DOHH2 (cell line): ENCODE results near the gene WDFY4.

Experiments
- H3F3A ChIP-seq: fragments of 200-600 bp; sonication (generic), shearing (Covaris generic); 2 replicates; pipeline ENCODE4 v1.6.0; 2016; ENCODE audit warnings: antibody characterized with exemption, mild to moderate bottlenecking; ENCODE audit not compliant: control insufficient read depth, insufficient read depth
- H3K27ac ChIP-seq: fragments of 200-600 bp; sonication (generic); 2 replicates; pipeline ENCODE4 v1.5.1; 2014; ENCODE audit warnings: low read depth, mild to moderate bottlenecking, low read length, moderate library complexity
- H3K27me3 ChIP-seq: fragments of 200-600 bp; sonication (generic); 2 replicates; pipeline ENCODE4 v1.6.1; 2014; ENCODE audit warnings: mild to moderate bottlenecking, low read length, mixed read lengths; ENCODE audit not compliant: control insufficient read depth
- H3K36me3 ChIP-seq: fragments of 200-600 bp; sonication (generic); 2 replicates; pipeline ENCODE4 v1.6.1; 2014; ENCODE audit warnings: mild to moderate bottlenecking, low read length, moderate library complexity, mixed read lengths; ENCODE audit not compliant: control insufficient read depth
- H3K4me1 ChIP-seq: fragments of 200-600 bp; sonication (generic); 2 replicates; pipeline ENCODE4 v1.6.1; 2014; ENCODE audit warnings: mild to moderate bottlenecking, low read length, mixed read lengths; ENCODE audit not compliant: control insufficient read depth
- H3K4me2 ChIP-seq: fragments of 200-600 bp; sonication (generic); 2 replicates; pipeline ENCODE4 v1.6.0; 2014; ENCODE audit warnings: mild to moderate bottlenecking, low read length, moderate library complexity
- H3K4me3 ChIP-seq: fragments of 200-600 bp; sonication (generic); 2 replicates; pipeline ENCODE4 v1.5.1; 2014; ENCODE audit warnings: mild to moderate bottlenecking, low read length, mixed read lengths
- H3K79me2 ChIP-seq: fragments of 200-600 bp; sonication (generic); 2 replicates; pipeline ENCODE4 v1.6.1; 2014; ENCODE audit warnings: mild to moderate bottlenecking, low read length, mixed read lengths; ENCODE audit not compliant: control insufficient read depth
- H3K9me2 ChIP-seq: fragments of 200-600 bp; sonication (generic); replicated peaks from 2 replicates; pipeline ENCODE4 v1.6.1; 2014; ENCODE audit warnings: mild to moderate bottlenecking, low read length, mixed read lengths; ENCODE audit not compliant: control insufficient read depth
- H3K9me3 ChIP-seq: fragments of 200-600 bp; sonication (generic); 2 replicates; pipeline ENCODE4 v1.6.1; 2014; ENCODE audit warnings: antibody characterized with exemption, low read length, mixed read lengths; ENCODE audit not compliant: control insufficient read depth, insufficient read depth
- H4K20me1 ChIP-seq: fragments of 200-600 bp; sonication (generic); 2 replicates; pipeline ENCODE4 v1.6.0; 2014; ENCODE audit warnings: low read depth, mild to moderate bottlenecking, antibody characterized with exemption, low read length, moderate library complexity; ENCODE audit not compliant: control insufficient read depth, insufficient read depth
- EZH2phosphoT487 ChIP-seq: fragments of 200-600 bp; sonication (generic); IDR thresholded peaks from 2 replicates; pipeline ENCODE4 v1.6.1; 2017; ENCODE audit warnings: borderline replicate concordance, mild to moderate bottlenecking, antibody characterized with exemption, low read length, moderate library complexity, mixed read lengths
- TF ChIP-seq, protein P1 (sequence below): fragments of 200-600 bp; sonication (generic); IDR thresholded peaks from one replicate; pipeline ENCODE4 v1.5.1; 2014; ENCODE audit warnings: antibody characterized with exemption, mild to moderate bottlenecking, low read depth, low read length; ENCODE audit not compliant: poor library complexity, severe bottlenecking

Gene WDFY4

DNA sequence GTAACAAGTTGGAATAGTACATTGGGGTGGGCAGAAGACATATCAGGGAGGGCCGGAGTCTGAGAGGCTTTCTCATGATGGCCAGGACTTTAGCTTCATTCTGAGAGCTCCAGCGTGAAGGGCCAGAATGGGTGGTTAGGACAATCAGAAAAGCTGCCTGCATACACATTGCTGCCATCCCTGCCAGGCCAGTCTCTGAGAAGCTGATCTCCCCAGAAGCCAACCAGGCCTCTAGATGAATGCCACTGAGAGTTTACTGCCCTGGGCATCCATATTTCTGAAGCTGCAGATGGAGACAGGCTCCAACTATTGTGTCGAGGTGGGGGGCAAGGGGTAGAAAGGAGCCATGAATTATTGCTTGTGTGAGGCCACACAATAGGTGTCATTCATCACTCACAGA, 47.8 kb upstream of the WDFY4 start:
- H3K36me3 ChIP-seq = no peaks in the 10 kb centered on the region
- H3F3A ChIP-seq = no peaks in the 10 kb centered on the region
- TF ChIP-seq EZH2phosphoT487 = no peak
- TF ChIP-seq, protein P1, sequence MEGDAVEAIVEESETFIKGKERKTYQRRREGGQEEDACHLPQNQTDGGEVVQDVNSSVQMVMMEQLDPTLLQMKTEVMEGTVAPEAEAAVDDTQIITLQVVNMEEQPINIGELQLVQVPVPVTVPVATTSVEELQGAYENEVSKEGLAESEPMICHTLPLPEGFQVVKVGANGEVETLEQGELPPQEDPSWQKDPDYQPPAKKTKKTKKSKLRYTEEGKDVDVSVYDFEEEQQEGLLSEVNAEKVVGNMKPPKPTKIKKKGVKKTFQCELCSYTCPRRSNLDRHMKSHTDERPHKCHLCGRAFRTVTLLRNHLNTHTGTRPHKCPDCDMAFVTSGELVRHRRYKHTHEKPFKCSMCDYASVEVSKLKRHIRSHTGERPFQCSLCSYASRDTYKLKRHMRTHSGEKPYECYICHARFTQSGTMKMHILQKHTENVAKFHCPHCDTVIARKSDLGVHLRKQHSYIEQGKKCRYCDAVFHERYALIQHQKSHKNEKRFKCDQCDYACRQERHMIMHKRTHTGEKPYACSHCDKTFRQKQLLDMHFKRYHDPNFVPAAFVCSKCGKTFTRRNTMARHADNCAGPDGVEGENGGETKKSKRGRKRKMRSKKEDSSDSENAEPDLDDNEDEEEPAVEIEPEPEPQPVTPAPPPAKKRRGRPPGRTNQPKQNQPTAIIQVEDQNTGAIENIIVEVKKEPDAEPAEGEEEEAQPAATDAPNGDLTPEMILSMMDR = no peak

DNA sequence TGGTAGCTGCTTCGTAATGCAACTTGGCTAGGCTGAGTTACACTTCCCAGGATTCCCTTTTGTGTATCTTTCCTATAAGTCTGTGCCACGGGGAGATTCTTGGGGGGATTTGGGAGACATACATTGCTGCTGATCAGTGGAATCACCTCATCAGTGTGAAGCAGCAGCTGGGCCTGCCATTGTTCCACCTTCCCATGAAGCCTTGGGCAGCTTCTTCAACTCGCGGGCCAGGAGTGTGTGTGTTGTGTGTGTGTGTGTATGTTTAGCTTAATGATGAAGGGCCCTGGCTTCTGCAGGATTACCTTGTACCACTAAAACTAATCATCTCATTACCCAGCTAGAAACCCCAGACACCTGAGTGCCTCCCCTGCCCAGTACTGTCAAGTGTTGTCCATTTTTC, 46.5 kb upstream of the WDFY4 start:
- Histone ChIP-seq H3K27me3 (peaks cover 41% of the 10 kb centered on the region), H3K9me2 (no peaks in the 10 kb centered on the region), H3K27ac (no peak overlapping the region), H3F3A (no peaks in the 10 kb centered on the region), H3K4me3 (no peak overlapping the region), H3K36me3 (no peaks in the 10 kb centered on the region), H3K79me2 (no peaks in the 10 kb centered on the region), H3K4me1 (peaks cover 10% of the 10 kb centered on the region), H4K20me1 (no peaks in the 10 kb centered on the region), H3K4me2 (no peak overlapping the region), H3K9me3 (no peaks in the 10 kb centered on the region; the same call in 1 of the 2 replicates)
- no peak for TF ChIP-seq EZH2phosphoT487
- TF ChIP-seq, protein P1 = no peak

More for the DNA sequence above, 47.8 kb upstream of the WDFY4 start:
- Histone ChIP-seq H3K4me2 (no peak overlapping the region), H3K79me2 (no peaks in the 10 kb centered on the region), H3K9me2 (no peaks in the 10 kb centered on the region), H3K4me3 (no peak overlapping the region), H3K27ac (no peak overlapping the region), H3K9me3 (no peaks in the 10 kb centered on the region; the same call in 1 of the 2 replicates), H3K27me3 (peaks cover 49% of the 10 kb centered on the region), H4K20me1 (no peaks in the 10 kb centered on the region), H3K4me1 (peaks cover 10% of the 10 kb centered on the region)

DNA sequence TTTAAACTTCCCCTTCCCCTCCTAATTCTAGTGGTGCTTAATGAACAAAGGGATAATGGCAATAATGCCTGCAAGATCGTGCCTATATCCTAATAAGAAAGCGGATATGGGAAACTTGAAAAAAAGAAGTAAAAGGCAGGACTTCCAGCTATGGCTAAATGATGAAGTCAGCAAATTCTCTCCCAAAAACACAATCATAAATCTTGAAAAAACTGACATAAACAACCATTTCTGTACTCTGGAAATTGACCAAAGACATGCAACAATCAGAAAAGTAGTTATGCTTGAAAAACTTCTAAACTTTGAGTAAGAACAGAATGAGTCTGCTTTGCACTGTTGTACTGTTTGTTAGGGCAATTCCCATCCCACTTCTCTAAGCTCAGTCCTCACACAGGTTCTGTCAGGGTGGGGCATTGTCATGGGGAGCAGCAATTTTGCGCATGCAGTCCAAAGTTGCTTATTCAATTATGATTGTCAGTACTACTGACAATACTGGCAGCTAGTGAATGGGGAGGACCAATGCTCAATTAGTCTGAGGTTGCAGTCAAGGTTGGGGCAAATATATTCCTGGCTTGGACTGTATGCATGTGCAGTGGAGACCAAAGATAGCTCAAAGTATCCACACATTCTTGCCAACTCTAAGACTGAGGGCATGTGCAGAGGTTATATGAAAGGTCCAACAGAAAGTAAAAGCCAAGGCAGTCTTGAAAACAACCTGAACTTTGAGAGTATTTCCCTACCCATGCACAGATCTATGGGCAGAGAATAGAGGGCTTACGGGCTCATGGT, 45.7 kb upstream of the WDFY4 start:
- H3K27me3 ChIP-seq = peaks cover 34% of the 10 kb centered on the region
- H3K4me1 ChIP-seq = peaks cover 8% of the 10 kb centered on the region
- H3K36me3 ChIP-seq = no peaks in the 10 kb centered on the region
- H3K79me2 ChIP-seq = no peaks in the 10 kb centered on the region
- no peak overlapping the region for H3K4me2 ChIP-seq
- no peaks in the 10 kb centered on the region for H3F3A ChIP-seq
- no peaks in the 10 kb centered on the region; the same call in 1 of the 2 replicates for H3K9me3 ChIP-seq
- TF ChIP-seq, protein P1 = no peak
- no peak for TF ChIP-seq EZH2phosphoT487
- H3K9me2 ChIP-seq = no peaks in the 10 kb centered on the region
- no peak overlapping the region for H3K27ac ChIP-seq
- no peaks in the 10 kb centered on the region for H4K20me1 ChIP-seq
- H3K4me3 ChIP-seq = no peak overlapping the region
